HL-60/S4 (cell line): ENCODE measurements around the gene BPNT1.
"Not testable (repeated sequence)": the region's sequence is repeated elsewhere in the genome, so short reads cannot be mapped to it uniquely, and the experiment has no call there.

Experiments
- in situ Hi-C: fragments of 300-500 bp; cut with MboI; formaldehyde crosslinking; loops from 2 replicates; pipeline ENCODE4 v1.14.3; 2022; ENCODE audit warnings: low sequenced_read_pairs

BPNT1 gene, protein sequence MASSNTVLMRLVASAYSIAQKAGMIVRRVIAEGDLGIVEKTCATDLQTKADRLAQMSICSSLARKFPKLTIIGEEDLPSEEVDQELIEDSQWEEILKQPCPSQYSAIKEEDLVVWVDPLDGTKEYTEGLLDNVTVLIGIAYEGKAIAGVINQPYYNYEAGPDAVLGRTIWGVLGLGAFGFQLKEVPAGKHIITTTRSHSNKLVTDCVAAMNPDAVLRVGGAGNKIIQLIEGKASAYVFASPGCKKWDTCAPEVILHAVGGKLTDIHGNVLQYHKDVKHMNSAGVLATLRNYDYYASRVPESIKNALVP

DNA sequence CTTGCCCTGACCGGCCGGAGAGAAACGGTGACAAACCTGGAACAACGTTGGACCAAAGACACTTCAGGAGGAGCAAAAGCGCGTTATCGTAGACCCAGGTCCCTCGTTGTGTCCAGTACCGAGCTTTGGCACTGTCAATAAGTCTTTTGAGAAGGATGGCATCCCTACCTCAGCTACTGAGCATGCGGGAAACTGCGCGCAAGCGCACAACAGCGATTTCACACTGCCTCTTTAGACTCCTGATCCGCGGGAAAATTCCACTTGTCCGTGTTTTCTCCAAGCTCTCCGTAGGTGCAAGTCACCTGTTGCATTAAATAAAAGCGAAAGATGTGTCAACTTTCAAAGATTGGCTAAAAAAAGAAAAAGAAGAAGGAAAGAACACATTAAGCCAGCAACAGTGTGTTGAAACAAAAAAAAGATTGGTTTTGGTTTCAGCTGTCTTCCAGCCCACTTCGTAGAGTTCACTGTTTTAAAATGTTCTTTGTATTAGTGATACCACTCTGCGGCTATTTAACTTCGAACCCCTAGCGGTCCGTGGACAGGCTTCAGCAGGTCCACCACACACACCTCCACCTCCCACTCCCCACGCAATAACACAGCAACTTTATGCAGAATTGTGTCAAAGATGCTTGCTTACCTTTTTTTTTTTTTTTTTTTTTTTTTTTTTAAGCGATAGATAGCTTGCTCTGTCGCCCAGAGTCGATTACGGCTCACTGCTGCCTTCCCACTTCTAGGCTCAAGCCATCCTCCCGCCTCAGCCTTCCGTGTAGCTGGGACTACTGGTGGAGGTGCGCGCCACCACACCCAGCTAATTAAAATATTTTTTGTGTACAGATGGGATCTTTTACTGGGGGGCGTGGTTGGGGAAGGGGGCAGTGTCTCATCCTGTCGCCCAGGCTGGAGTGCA is at the start of gene BPNT1:
TSS of gene BPNT1 (minus strand) at position 139 of the 907 bp plus-strand sequence. CDS start 9,942 bp downstream, outside the sequence.
- in situ Hi-C loops = no loop called here

DNA sequence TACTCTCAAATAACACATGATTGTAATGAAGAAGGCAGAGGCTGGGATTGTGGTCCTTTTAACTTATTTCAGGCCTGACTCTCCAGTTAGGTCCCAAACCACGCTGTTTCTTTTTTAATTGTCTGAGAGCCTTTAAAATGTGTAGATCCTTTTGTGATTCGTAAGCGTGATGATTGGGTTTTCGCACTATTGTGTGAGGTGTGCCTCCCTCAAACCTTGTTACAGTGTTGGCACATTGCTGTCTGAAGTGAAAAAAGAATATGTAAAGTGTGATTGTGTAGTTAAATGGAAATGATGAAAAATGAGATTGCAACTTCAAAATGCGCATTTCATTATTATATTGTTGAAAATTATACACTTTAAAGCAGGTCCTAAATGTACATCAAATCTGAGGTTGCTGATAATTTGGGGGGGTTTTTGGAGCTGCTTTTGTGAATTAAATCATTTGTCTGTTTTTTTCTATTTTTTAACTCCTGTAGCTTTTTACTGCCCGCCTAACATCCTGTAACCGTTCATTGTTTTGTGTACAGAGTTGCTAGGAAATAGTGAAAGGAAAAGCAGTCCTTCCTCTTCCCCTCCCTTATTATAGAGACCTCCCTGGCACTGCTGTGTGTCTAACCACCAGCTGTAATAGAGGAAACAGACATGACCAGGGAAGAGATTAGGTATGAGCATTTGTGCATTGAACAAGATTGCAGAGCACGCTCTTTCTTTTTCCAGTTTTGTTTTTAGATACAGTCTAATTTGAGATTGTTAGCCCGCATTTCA is 47.6 kb upstream of the BPNT1 start:
- in situ Hi-C loops = no loop called here

DNA sequence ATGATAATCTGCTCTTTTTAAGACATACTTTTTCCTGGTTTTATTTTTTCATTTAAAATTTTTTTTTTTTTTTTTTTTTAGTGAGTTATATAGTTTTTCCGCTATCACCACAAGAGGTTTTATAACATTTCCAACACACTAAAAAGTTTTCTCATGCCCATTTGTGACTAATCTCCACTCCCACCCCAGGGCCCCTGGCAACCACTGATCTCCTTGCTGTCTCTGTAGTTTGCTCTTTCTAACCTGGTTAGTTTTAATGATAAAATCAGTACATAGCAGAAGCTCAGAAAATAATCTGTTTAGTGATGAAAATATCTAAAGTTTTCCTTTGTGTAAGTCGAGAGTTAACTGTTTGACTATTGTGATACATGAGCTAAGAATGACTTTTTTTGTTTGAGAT is 46.2 kb upstream of the BPNT1 start:
- in situ Hi-C loops = no loop called here

DNA sequence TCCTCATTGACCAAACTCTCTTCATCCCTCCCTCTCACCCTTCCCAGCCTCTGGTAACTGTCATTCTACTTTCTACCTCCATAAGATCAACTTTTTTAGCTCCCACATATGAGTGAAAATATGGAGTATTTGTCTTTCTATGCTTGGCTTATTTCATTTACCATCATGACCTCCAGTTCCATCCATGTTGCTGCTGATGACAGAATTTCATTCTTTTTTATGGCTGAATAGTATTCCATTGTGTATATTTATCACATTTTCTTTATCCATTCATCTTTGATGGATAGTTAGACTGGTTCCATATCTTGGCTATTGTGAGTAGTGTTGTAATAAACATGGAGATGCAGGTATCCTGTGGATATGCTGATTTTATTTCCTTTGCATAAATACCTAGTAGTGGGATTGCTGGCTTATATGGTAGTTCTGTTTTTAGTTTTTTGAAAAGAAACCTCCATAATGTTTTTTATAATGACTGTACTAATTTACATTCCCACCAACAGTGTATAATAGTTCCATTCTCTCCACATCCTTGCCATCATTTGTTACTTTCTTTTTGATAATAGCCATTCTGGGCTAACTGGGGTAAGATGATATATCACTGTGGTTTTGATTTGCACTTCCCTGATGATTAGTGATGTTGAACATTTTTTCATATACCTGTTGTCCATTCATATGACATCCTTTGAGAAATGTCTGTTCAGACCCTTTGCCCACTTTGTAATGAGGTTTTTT is 40.1 kb upstream of the BPNT1 start:
- in situ Hi-C loops = no loop called here

DNA sequence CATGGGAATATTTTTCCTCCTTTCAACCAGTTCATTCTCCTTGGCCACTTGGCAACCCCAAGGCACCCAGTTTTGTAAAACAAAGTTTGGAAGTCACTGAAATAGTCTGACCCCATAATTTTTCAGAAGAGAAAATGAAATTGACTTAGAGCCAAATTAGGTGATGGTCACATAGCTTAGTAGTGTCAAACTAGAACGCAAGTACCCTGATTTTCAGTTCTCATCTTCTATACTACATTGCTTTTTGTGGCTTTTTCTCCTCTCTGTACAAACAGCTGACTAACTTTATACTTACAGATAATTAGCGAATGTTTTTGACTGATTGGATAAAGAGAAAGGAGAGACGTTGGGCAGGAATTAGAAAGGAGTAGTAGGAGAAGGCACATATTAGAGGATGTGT is 37.5 kb upstream of the BPNT1 start:
- in situ Hi-C loops = no loop called here

DNA sequence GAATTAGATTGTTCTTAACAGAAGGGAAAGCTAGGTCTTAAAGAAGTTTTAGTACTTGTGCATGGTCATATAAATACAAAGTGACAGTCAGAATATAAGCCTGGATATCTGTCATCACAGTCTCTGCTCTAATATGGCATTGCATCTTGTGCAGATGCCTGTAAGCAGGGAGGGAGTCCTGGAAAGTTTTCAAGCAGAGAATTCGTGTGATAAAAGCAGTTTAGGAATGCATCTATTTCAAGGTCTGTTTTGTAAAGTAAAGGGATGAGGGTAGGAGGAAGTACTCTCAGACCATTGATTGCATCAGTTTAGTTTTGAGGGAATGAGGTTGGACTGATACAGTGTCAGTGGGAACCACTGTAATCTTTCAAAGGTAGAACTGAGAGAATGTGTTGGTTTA is 35.0 kb upstream of the BPNT1 start:
- in situ Hi-C loops = no loop called here

DNA sequence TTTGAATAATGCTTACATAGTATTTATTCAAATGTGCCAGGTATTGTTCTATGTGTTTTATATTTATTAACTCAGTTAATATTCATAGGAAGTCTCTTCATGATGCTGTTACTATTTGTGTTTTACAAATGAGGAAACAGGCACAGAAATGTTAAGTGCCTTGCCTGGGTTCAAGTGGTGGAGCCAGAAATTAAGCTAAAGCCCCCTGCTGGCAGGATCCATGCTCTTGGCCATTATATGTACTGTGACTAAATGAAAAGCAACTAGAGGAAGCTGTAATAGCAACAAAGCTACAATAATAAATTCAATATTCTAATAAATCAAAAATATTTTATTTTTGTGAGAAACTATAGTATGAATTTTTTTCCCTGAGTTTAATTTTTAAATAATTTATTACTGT is 34.3 kb upstream of the BPNT1 start:
- in situ Hi-C loops = no loop called here

DNA sequence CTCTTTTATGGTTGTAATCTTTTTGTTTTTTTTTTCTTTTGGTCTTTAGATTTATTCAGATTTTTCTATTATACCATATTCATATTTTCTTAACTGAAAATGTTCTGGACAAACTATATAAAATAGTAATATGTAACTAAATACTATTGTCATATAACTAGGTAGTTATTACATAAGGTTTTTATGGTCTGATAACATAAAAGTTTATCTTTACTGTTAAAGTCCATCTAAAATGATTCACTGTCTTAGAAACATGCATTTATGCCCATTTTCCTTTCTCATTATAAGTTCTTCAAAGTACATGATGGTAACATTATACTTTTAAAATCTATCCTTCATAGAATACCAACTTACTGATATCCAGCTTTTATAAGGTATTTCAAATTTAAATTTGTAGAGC is 33.5 kb upstream of the BPNT1 start:
- in situ Hi-C loops = no loop called here

DNA sequence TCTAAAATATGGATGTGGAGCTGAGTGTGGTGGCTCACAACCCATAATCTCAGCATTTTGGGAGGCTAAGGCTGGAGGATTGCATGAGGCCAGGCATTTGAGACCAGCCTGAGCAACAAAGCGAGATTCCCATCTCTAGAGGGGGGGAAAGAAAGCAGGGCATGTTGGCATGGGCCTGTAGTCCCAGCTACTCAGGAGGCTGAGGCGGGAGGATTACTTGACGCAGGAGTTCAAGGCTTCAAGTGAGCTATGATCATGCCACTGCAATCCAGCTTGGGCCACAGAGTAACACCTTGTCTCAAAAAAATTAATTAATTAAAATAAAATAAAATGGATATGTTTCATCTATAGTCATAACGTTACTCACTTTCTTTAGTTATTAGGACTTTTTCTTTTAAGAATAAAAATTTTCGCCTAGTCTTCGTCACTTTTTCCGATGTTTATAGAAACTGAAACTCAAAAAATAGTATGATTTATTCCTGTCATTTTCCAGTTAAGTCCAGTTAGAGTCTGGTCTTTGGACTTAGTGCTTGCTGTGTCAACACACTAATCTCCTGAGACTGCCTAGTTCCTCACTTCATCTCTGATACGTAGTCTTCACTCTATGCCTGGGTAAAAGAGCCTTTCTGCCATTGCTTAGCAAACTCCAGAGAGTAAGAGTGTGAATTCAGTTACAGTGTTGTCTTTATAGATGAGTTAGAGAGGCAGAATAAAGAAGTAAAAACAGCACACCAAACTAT is 32.4 kb upstream of the BPNT1 start:
- in situ Hi-C loops = no loop called here

DNA sequence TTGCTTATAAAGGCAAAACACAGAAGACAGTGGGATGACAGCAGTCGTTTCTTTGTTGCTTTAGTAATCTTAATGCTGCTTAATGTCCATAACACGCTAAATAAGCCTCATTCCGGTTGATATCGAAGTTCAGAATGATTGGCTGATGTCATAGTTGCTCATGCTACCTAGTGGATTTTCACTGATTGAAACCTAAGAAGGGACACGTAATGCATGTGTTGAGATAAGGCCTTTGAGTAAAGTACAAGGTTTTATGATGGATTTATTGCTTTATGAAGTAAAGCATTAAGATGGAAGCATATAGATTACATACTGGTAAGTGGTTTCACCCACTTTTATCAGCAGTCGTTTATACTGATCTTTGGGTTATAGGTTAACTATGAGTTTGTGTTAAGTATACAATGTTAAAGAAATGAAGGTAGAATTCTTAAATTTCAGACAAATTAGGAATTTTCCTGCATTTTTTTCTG is 29.5 kb upstream of the BPNT1 start:
- in situ Hi-C loops = no loop called here

DNA sequence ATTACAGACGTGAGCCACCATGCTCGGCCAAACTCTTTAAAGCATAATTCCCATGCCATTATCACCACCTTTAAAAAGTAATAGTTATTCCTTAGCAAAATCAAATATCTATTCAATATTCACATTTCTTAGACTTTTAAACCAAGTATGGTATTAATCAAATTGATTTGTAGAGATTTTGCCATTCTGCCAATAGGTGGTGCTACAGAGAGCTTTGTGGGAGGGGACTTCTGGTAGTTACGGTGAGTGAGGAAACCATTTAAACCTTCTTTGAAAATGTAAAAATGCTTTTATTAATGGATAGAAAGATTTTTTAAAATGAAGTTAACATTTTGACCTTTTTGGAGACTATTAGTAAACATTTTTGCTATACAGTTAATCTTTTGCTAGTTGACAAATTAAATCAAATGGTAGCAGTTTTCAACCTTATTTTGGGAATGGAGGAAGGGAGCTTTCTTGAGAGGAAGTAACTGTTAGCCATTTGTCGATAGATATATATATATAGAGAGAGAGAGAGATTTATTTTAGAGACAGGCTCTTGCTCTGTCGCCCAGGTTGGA is 23.6 kb upstream of the BPNT1 start:
- in situ Hi-C loops = no loop called here

DNA sequence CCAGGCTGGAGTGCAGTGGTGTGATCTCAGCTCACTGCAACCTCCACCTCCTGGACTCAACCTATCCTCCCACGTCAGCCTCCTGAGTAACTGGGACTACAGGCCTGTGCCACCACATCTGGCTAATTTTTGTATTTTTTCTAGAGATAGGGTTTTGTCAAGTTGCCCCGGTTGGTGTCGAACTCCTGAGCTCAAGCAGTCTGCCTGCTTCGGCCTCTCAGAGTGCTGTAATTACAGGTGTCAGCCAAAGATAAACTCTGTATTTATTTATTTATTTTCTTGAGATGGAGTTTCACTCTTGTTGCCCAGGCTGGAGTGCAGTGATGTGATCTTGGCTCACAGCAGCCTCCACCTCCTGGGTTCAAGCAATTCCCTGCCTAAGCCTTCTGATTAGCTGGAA is 23.0 kb upstream of the BPNT1 start:
- in situ Hi-C loops = not testable (repeated sequence)

DNA sequence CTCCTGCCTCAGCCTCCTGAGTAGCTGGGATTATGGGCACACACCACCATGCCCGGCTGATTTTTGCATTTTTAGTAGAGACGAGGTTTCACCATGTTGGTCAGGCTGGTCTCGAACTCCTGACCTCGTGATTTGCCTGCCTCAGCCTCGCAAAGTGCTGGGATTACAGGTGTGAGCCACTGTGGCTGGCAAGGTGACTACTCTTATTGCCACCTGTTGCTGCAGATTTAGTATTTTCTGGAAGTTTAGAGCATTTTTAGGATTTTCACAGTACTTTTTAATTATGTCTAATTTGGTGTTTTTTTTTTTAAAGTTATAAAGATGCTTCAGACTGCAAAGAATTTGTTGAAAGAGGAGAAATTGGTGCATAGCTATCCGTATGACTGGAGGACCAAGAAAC is 20.9 kb upstream of the BPNT1 start:
- in situ Hi-C loops = not testable (repeated sequence)

DNA sequence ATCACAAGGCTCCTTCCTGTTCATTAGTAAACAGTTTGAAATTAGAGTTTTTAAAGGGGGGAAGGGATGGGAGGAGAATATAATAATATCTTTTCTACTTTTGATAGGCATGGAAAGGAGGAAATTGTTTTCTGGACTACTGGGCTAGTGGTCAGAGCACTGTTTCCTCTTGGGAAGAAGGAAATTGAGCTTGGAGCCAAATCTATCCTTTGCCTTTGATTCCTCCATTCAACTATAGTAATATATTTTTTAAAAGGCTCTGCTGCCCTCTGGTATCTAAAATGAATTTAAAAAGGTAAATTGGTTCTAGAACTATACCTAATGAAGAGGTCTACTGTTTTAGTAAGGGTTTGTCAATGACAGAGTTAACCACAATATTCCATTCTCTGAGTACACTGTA is 10.2 kb upstream of the BPNT1 start:
- in situ Hi-C loops = no loop called here

DNA sequence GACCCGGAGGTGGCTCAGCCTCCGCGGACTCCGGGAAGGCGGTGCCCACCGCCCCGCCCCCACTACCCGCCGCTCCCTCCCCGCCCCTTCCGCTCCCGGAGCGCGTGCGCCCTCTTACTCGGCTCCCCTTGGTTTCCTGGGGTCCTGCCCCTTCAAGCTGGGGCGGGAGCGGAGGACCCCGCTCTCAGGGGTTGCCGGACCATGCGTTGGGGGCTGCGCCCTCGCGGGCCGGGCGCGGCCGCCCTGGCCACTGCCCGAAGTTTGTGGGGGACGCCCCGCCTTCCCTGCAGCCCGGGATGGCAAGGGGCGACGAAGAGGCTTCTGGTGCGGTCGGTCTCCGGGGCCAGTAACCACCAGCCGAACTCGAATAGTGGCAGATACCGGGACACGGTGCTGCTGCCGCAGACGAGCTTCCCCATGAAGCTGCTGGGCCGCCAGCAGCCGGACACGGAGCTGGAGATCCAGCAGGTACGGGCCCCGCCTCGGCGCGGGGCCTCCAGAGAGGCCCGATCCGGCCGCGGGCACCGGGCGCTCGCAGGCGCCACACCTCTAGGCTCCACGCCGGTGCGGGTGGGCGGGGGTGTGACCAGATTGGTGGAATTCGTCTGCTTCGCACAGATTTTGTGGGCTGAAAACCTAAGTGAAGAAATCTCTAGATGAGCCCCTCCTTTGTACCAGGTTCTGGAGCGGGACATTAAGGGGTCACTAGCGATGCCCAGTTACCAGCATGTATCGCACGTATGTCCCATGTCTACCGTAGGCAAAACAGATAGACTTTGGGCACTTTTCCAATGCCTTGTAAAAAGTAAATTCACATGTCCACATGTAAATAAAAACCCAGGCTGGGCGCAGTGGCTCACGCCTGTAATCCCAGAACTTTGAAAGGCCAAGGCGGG is 4.7 kb upstream of the BPNT1 start, which contains the start of gene IARS2:
TSS of gene IARS2 (plus strand) at position 117 of the 896 bp plus-strand sequence. CDS start at position 202, 85 bp downstream.
- in situ Hi-C loops = no loop called here

DNA sequence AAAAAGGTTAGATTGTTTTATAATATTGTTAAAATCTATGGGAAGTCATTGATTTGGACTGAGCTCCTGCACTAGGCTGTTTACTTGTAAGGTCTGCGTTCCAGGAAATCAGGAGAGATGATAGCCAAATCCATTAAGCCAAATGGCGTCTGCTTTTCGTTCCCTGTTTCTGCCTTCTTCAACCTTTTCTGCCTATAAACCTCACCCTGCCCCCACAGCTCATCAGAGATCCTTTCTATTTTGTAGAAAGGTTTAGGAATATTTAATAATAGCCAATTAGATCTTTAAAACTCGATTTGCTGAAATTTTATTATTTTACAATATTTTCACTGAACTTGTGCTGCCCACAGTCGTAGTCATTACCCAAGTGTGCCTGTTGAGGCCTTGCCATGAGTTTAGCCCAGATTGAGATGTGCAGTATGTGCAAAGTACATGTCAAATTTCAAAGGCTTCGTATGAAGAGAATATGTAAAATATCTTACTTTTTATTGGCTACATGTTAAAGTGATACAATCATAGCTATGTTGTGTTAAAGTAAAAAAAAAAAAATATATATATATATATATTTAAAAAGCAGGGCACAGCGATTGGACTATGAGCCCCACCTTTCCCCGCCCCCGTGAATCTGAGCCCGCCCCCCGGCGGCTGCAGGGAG is 3.9 kb upstream of the BPNT1 start:
- in situ Hi-C loops = no loop called here

DNA sequence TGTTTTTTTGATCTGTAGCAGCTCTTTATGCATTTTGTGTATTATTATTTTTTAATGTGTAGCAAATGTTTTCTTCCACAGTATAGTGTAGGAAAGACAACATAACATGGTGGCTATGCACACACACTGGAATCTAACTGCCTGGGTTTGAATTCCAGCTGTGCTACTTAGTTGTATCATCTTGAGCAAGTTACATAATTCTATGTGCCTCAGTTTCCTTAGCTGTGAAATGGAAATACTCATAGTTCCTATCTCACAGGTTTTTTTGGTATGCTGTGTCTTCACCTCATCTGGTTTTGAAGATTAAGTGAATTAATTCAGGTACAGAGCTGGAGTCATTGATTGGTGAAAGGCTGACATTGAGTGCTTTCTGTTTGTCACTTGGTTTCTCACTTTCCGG is 3.1 kb upstream of the BPNT1 start:
- in situ Hi-C loops = no loop called here

DNA sequence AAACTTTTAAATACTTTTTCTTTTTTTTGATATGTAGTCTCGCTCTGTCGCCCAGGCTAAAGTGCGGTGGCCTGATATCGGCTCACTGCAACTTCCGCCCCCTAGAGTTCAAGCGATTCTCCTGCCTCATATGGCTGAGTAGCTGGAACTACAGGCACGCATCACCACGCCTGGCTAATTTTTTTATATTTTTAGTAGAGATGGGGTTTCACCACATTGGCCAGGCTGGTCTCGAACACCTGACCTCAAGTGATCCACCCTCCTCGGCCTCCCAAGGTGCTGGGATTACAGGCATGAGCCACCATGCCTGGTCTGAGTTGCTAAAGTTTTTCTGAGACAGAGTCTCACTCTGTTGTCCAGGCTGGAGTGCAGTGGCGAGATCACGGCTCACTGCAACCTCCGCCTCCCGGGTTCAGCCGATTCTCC is 3.3 kb downstream of the BPNT1 start:
- in situ Hi-C loops = not testable (repeated sequence)
